AG09309 (cell line): ENCODE data around the gene SERPINB4.

ENCODE experiments used
- DNase-seq: peaks from one replicate; pipeline ENCODE4 v3.0.0-alpha.2; 2010; ENCODE audit warnings: low read depth
- H3K4me3 ChIP-seq: 2 replicates; pipeline ENCODE4 v1.5.1; 2011; ENCODE audit warnings: mild to moderate bottlenecking, low read depth, low read length, moderate library complexity; ENCODE audit not compliant: control insufficient read depth
- CTCF ChIP-seq: IDR thresholded peaks from 2 replicates; pipeline ENCODE4 v1.5.1; 2011; ENCODE audit warnings: mild to moderate bottlenecking, low read depth, low read length, inconsistent platforms; ENCODE audit not compliant: insufficient read depth, control insufficient read depth; ENCODE audit errors: missing control alignments

The SERPINB4 gene

GRCh38 chr18:63619661-63620060, 24.4 kb downstream of the SERPINB4 start:
- H3K4me3 ChIP-seq: no peak overlapping the region
- TF ChIP-seq CTCF: no peak
- no peak for DNase-seq

- TF ChIP-seq CTCF: no peak
- H3K4me3 ChIP-seq: no peak overlapping the region
- no peak for DNase-seq
Observed at GRCh38 chr18:63617915-63618234, 26.2 kb downstream of the SERPINB4 start.

- no peak for DNase-seq
- no peak for TF ChIP-seq CTCF
- H3K4me3 ChIP-seq: no peak overlapping the region
Observed at GRCh38 chr18:63617049-63617914, 26.8 kb downstream of the SERPINB4 start.

- TF ChIP-seq CTCF: no peak
Observed at GRCh38 chr18:63613420-63613819, 30.6 kb downstream of the SERPINB4 start.

GRCh38 chr18:63606526-63606925, 37.5 kb downstream of the SERPINB4 start:
- TF ChIP-seq CTCF: no peak
- DNase-seq: peak; percentile 43
- H3K4me3 ChIP-seq: no peak overlapping the region

More at GRCh38 chr18:63613420-63613819, 30.6 kb downstream of the SERPINB4 start:
- DNase-seq: no peak
- H3K4me3 ChIP-seq: no peak overlapping the region

- DNase-seq: peak; percentile 34
- H3K4me3 ChIP-seq: no peak overlapping the region
- no peak for TF ChIP-seq CTCF
Observed at GRCh38 chr18:63604791-63605567, 39.1 kb downstream of the SERPINB4 start.
